Lung (tissue), 12 donors: ENCODE measurements around the gene FLNB. TPM values are rescaled to one million over a fixed set of nuclear protein-coding genes. Genes with fewer than 3 reads are reported as not detected.

Source experiments
- ATAC-seq: fragments of 200-7000 bp; cut with Tn5 transposase; one replicate; pipeline ENCODE4 v1.9.1; 2020; ENCODE audit warnings: moderate number of reproducible peaks; ENCODE audit not compliant: insufficient read depth, low FRiP score
- DNase-seq, 3 donors: peaks; one replicate each; pipeline ENCODE4 v3.0.0-alpha.2; 2013 to 2017
- H3K27ac ChIP-seq, 2 donors: one replicate each; pipeline ENCODE4 v1.5.1; 2013; ENCODE audit warnings: mild to moderate bottlenecking in 2 of 2, moderate library complexity in 2 of 2, control low read depth in 1 of 2, inconsistent platforms in 1 of 2, low read depth in 1 of 2, low read length in 1 of 2
- H3K27me3 ChIP-seq, 3 donors: one replicate each; pipeline ENCODE4 v1.5.1; 2013; ENCODE audit warnings: low read length in 2 of 3; ENCODE audit not compliant: control insufficient read depth in 3 of 3, insufficient read depth in 3 of 3
- H3K36me3 ChIP-seq, 4 donors: one replicate each; pipeline ENCODE4 v1.5.1; 2013; ENCODE audit warnings: low read length in 4 of 4, mild to moderate bottlenecking in 1 of 4, moderate library complexity in 1 of 4; ENCODE audit not compliant: control insufficient read depth in 4 of 4, insufficient read depth in 4 of 4
- H3K4me1 ChIP-seq, 5 donors: one replicate each; pipeline ENCODE4 v1.5.1; 2013; ENCODE audit warnings: low read length in 5 of 5, mild to moderate bottlenecking in 2 of 5, moderate library complexity in 1 of 5; ENCODE audit not compliant: control insufficient read depth in 5 of 5, insufficient read depth in 5 of 5
- H3K4me3 ChIP-seq: one replicate; pipeline ENCODE4 v1.5.1; 2013; ENCODE audit warnings: mild to moderate bottlenecking, control low read depth, moderate library complexity
- H3K9ac ChIP-seq, 2 donors: one replicate each; pipeline ENCODE4 v1.5.1; 2013; ENCODE audit warnings: low read length in 2 of 2, control low read depth in 1 of 2; ENCODE audit not compliant: insufficient read depth in 1 of 2
- H3K9me3 ChIP-seq, 4 donors: one replicate each; pipeline ENCODE4 v1.5.1; 2013; ENCODE audit warnings: low read length in 3 of 4, mild to moderate bottlenecking in 1 of 4, moderate library complexity in 1 of 4; ENCODE audit not compliant: control insufficient read depth in 4 of 4, insufficient read depth in 3 of 4
- CTCF ChIP-seq: IDR thresholded peaks from 2 replicates; pipeline ENCODE4 v1.5.1; 2012; ENCODE audit warnings: mild to moderate bottlenecking; ENCODE audit errors: control extremely low read depth, extremely low read depth
- WGBS, 2 donors: extraction: QIAGEN DNeasy Blood & Tissue Kit; methylation state at CpG; one replicate each; pipeline ENCODE4 v1.1.7; 2013; 5-methylcytosine and 5-hydroxymethylcytosine counted together
- polyA plus RNA-seq, 2 donors: library from polyadenylated mRNA; stranded (reverse); fragments of 200-250 nt; gene quantifications; one replicate each; pipeline ENCODE4 v1.2.1, GENCODE V29; 2013
- total RNA-seq, 2 donors: library from RNA; depleted of rRNA in 1 of 2; stranded (reverse); fragments of >200 nt in 1 of 2; gene quantifications; one replicate each; pipeline ENCODE4 v1.2.1, GENCODE V29; 2014 to 2021
- donor health status: control.
- donor health status: control.
- donor health status: Bipolar disorder and iron deficiency.
- donor health status: healthy.
- donor health status: DM: yes; HTN: yes; CAD: no.

Gene FLNB
- total and polyA plus RNA-seq, 4 donors: 32.4 to 122 (median 93.7) TPM

- H3K36me3 ChIP-seq: peaks cover 0 to 3% (median 0%) of the 10 kb centered on the region in 4 donors
- ATAC-seq (peak; percentile 29), DNase-seq (peak; percentile 54 to 83 (median 75))
- H3K4me3 ChIP-seq: no peak overlapping the region
- 24 to 26% methylated on average over 18 of the region's 18 CpGs for WGBS, 2 donors
- peak overlapping the region in 1 of 2 donors; percentile 65 for H3K27ac ChIP-seq
- no peak for TF ChIP-seq CTCF
- H3K9me3 ChIP-seq: no peaks in the 10 kb centered on the region
- H3K4me1 ChIP-seq: peaks cover 7 to 35% (median 18%) of the 10 kb centered on the region in 5 donors
- H3K27me3 ChIP-seq: peaks cover 0 to 2% (median 0%) of the 10 kb centered on the region in 3 donors
- peak overlapping the region in 1 of 2 donors; percentile 49 for H3K9ac ChIP-seq
Observed at GRCh38 chr3:58175437-58176184, 167.4 kb downstream of the FLNB start.

GRCh38 chr3:58176185-58176530 is 167.9 kb downstream of the FLNB start:
- DNase-seq (no peak), ATAC-seq (no peak)
- Histone ChIP-seq H3K27ac (peak overlapping the region in 1 of 2 donors; percentile 65), H3K4me3 (no peak overlapping the region), H3K27me3 (peaks cover 0 to 2% (median 0%) of the 10 kb centered on the region in 3 donors), H3K4me1 (peaks cover 7 to 35% (median 18%) of the 10 kb centered on the region in 5 donors), H3K9me3 (no peaks in the 10 kb centered on the region), H3K36me3 (peaks cover 0 to 2% (median 0%) of the 10 kb centered on the region in 4 donors), H3K9ac (no peak overlapping the region)
- 81 to 91% methylated on average over 3 of the region's 3 CpGs for WGBS, 2 donors
- no peak for TF ChIP-seq CTCF

- no peaks in the 10 kb centered on the region for H3K36me3 ChIP-seq
- H3K27me3 ChIP-seq: peaks cover 0 to 2% (median 0%) of the 10 kb centered on the region in 3 donors
- H3K27ac ChIP-seq: no peak overlapping the region
- 96 to 98% methylated on average over 10 of the region's 10 CpGs for WGBS, 2 donors
- no peak for TF ChIP-seq CTCF
- H3K9ac ChIP-seq: no peak overlapping the region
- ATAC-seq (no peak), DNase-seq (no peak)
- H3K4me1 ChIP-seq: peaks cover 7 to 35% (median 18%) of the 10 kb centered on the region in 5 donors
- H3K4me3 ChIP-seq: no peak overlapping the region
- no peaks in the 10 kb centered on the region for H3K9me3 ChIP-seq
Observed at GRCh38 chr3:58176827-58177489, 168.7 kb downstream of the FLNB start.
